Measurements from ENCODE around the gene KLHL26. TPM values are rescaled to one million over a fixed set of nuclear protein-coding genes. Genes with fewer than 3 reads are reported as not detected.
A peak's percentile ranks its signal among the peaks of the same experiment; 100 is the strongest.

KLHL26 gene
- polyA plus RNA-seq, 3 donors, result 1.6 to 3.2 (median 2.0) TPM

- WGBS (ENCODE audit: insufficient coverage), result 12% methylated on average over 26 of the region's 26 CpGs
- H3K4me1 ChIP-seq (ENCODE audit: control insufficient read depth in 1 of 2, insufficient read depth in 2 of 2, low read length in 2 of 2), result peaks cover 19 to 35% of the 10 kb centered on the region in 2 donors
- H3K36me3 ChIP-seq (replicated peaks in 1 of 2; ENCODE audit: control insufficient read depth in 1 of 2, insufficient read depth in 2 of 2, low read length in 2 of 2), result peaks cover 7 to 8% of the 10 kb centered on the region in 2 donors
- peak overlapping the region in 2 of 3 experiments; percentile 12 to 73 for H3K4me3 ChIP-seq (replicated peaks in 1 of 3; ENCODE audit: low read depth in 2 of 3, low read length in 3 of 3)
- Mint-ChIP-seq H3K36me3 (peaks cover 15 to 21% of the 10 kb centered on the region in 2 donors), H3K27me3 (ENCODE audit: low read depth in 3 of 3) (peaks cover 31 to 59% (median 47%) of the 10 kb centered on the region in 3 donors), H3K4me3 (peak overlapping the region; percentile 31 to 91), H3K27ac (peak overlapping the region in 1 of 7 donors; percentile 23), H3K4me1 (peaks cover 27% of the 10 kb centered on the region), H3K9me3 (peaks cover 0 to 9% (median 1%) of the 10 kb centered on the region in 7 donors)
- no peak for DNase-seq
- peaks cover 21% of the 10 kb centered on the region for H4K20me1 ChIP-seq (ENCODE audit: insufficient read depth, low read length)
- H3K9me3 ChIP-seq (replicated peaks in 1 of 2; ENCODE audit: control insufficient read depth in 1 of 2, insufficient read depth in 1 of 2, low read length in 2 of 2), result no peaks in the 10 kb centered on the region
- H2AFZ ChIP-seq (ENCODE audit: insufficient read depth, low read depth, low read length, poor library complexity, severe bottlenecking), result peak overlapping the region; percentile 66
- TF ChIP-seq CTCF (IDR thresholded peaks at IDR 0.05), result no peak
- peaks cover 7 to 37% of the 10 kb centered on the region in 2 donors for H3K27me3 ChIP-seq (ENCODE audit: control insufficient read depth in 2 of 2, insufficient read depth in 2 of 2, low read length in 2 of 2)
- H3K9ac ChIP-seq (ENCODE audit: insufficient read depth, low read length, poor library complexity, severe bottlenecking), result peak overlapping the region; percentile 34
- no peak overlapping the region for H3K27ac ChIP-seq (ENCODE audit: low read depth in 1 of 2, low read length in 2 of 2)
- H3K4me2 ChIP-seq (replicated peaks; ENCODE audit: extremely low read depth, low read length, poor library complexity, severe bottlenecking), result peak overlapping the region; percentile 82
- H3K79me2 ChIP-seq (ENCODE audit: insufficient read depth, low read length), result peaks cover 3% of the 10 kb centered on the region
- intact Hi-C loops (cut with micrococcal nuclease), result no loop called here
These were observed 41.9 kb upstream of the KLHL26 start for GRCh38 chr19:18594824-18595373.

GRCh38 chr19:18595475-18595874 lies 41.4 kb upstream of the KLHL26 start:
- Mint-ChIP-seq H3K9me3 (peaks cover 0 to 9% (median 1%) of the 10 kb centered on the region in 7 donors), H3K27me3 (ENCODE audit: low read depth in 3 of 3) (peaks cover 36 to 63% (median 52%) of the 10 kb centered on the region in 3 donors), H3K4me3 (peak overlapping the region in 1 of 2 donors; percentile 71), H3K27ac (peak overlapping the region in 2 of 7 donors; percentile 21 to 68), H3K4me1 (peaks cover 23% of the 10 kb centered on the region), H3K36me3 (peaks cover 15 to 19% of the 10 kb centered on the region in 2 donors)
- no peak for TF ChIP-seq CTCF (IDR thresholded peaks at IDR 0.05)
- H3K27ac ChIP-seq (ENCODE audit: low read depth in 1 of 2, low read length in 2 of 2), result no peak overlapping the region
- no peak overlapping the region for H3K9ac ChIP-seq (ENCODE audit: insufficient read depth, low read length, poor library complexity, severe bottlenecking)
- no peak overlapping the region for H2AFZ ChIP-seq (ENCODE audit: insufficient read depth, low read depth, low read length, poor library complexity, severe bottlenecking)
- H4K20me1 ChIP-seq (ENCODE audit: insufficient read depth, low read length), result peaks cover 15% of the 10 kb centered on the region
- H3K27me3 ChIP-seq (ENCODE audit: control insufficient read depth in 2 of 2, insufficient read depth in 2 of 2, low read length in 2 of 2), result peaks cover 7 to 37% of the 10 kb centered on the region in 2 donors
- peaks cover 16 to 30% of the 10 kb centered on the region in 2 donors for H3K4me1 ChIP-seq (ENCODE audit: control insufficient read depth in 1 of 2, insufficient read depth in 2 of 2, low read length in 2 of 2)
- no peaks in the 10 kb centered on the region for H3K79me2 ChIP-seq (ENCODE audit: insufficient read depth, low read length)
- WGBS (ENCODE audit: insufficient coverage), result 76% methylated on average over 2 of the region's 6 CpGs
- peaks cover 6 to 7% of the 10 kb centered on the region in 2 donors for H3K36me3 ChIP-seq (replicated peaks in 1 of 2; ENCODE audit: control insufficient read depth in 1 of 2, insufficient read depth in 2 of 2, low read length in 2 of 2)
- H3K9me3 ChIP-seq (replicated peaks in 1 of 2; ENCODE audit: control insufficient read depth in 1 of 2, insufficient read depth in 1 of 2, low read length in 2 of 2), result no peaks in the 10 kb centered on the region
- H3K4me2 ChIP-seq (replicated peaks; ENCODE audit: extremely low read depth, low read length, poor library complexity, severe bottlenecking), result no peak overlapping the region
- no peak for DNase-seq
- H3K4me3 ChIP-seq (replicated peaks in 1 of 3; ENCODE audit: low read depth in 2 of 3, low read length in 3 of 3), result no peak overlapping the region
- intact Hi-C loops (cut with micrococcal nuclease), result no loop called here

Data from CD14-positive monocyte (primary cell).